HL-60/S4 treated with phorbol 12-myristate 13-acetate at 8.2 ng/mL for 4 days and 3 days (cell line): ENCODE data around the gene TMEM174.
"Not testable (repeated sequence)": the region's sequence is repeated elsewhere in the genome, so short reads cannot be mapped to it uniquely, and the experiment has no call there.

Source experiments
- in situ Hi-C: fragments of 300-500 bp; cut with MboI; formaldehyde crosslinking; loops from 2 replicates; pipeline ENCODE4 v1.15.0; 2022; ENCODE audit warnings: low sequenced_read_pairs

Gene TMEM174

DNA sequence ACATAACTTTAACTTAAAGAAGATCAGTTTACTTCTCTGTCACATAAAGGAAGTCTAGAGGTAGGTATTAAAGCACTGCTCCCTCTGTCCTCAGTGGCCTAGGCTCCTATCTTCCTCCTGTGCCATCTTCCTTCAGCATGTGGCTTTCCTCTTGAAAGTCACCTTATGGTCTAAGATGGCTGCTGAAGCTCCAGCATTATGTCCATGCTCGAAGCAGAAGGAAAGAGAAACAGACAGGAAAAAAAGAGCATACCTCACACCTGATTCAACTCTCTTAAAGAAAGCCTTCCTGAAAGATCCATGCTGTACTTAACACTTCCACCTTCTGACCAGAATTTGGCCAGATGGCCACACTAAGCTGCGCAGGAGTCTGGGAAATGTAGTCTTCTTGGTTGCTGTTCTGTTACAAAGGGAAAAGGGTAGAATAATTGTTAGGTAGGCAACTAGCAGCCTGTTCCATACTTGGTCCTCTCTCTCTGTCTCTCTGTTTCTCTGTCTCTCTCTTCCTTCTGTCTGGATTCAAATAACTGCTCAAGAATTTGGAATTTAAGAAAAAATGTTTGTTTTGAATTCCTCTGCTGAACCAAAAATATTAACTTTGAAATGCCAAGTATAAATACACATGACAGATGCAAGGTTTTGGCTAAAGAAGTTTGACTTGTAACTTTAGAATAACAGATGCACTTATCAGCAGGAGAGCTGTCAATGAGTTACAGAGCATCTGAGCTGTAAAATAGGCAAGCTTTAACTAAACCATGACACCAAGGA, 16.0 kb downstream of the TMEM174 start:
- in situ Hi-C loops = no loop called here

- in situ Hi-C loops = no loop called here
These were observed 16.9 kb downstream of the TMEM174 start for GRCh38 chr5:73189871-73190376.

GRCh38 chr5:73192370-73192769, 19.4 kb downstream of the TMEM174 start:
- in situ Hi-C loops = no loop called here

DNA sequence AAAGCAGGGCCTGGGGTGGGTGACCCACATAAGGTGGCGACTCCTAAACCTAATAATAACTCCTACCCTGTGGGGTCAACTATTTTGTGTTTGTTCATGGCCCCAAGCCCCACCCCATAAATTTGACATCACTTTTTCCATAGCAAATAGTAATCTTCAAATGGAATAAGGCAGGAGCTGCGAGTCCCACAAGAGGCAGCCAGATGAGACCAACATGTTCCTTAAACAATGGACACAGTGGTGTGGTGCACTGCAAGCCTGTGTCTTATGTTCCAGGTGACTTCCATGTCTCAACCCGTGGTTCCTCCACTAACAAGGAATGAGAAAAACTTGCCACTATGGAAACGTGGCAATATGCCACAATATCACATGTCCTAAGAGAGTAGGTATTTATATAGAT, 20.6 kb downstream of the TMEM174 start:
- in situ Hi-C loops = no loop called here

- in situ Hi-C loops = no loop called here
These were observed 23.2 kb downstream of the TMEM174 start for GRCh38 chr5:73196201-73196600.

DNA sequence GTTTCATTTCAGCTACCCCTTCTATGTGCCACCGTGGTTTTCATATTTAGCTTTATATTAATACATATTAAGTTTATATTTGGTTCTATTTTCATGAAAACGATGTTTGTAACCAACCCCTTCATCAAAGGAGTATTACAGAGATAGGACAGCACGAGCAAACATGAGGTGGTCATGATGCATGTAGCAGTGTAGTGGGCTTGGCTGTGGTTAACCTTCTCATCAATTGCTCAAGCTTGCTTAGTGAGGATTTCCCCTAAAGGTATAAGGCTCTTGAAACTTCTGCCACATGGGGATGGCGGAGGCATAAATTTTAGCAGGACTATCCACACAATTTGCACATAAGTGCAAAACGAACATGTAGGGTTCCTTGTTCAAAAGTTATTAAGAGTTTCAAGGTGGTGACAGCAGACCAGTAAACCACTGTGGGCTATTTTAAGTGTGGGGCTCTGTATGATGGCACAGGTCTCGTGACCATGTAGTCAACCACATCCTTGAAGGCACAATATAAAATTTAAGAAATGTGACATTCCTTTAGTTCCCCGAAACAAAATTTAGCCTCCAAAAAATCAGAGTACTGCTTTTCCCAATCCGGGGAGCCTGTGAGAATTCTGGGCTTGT, 24.8 kb downstream of the TMEM174 start:
- in situ Hi-C loops = no loop called here

DNA sequence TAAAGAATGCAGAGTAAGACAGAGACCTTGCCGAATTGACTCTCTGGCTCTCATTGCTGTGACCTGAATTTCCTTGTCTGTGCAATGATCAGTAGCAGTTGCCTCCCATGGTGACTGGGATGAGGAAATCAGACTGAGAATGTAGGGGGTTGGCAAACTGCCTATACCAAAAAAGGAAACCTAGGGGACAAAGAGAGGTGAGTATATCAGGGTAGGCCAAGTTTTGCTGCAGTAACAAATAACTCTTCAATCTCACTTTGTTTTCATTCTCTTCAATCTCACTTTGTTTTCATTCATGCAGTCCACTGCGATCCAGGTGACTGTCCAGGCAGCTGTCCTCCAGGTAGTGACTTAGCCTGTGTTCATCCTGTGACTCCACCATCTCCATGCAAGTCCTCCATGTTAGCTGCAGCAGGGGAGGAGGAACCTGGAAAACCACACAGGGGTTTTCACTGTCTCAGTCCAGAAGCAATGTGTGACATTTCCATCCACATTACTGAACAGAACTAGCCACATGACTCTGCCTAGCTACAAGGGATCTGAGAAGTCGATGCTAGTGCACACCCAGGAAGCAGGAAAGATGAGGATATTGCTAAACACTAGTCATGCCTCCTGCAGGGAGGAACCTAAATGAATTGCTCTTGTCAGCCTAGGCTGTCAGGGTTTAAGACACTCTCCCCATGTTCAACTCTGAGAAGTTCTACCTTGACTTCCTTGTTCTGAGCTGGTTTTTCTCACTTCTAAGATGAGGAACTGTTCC, 26.0 kb downstream of the TMEM174 start:
- in situ Hi-C loops = no loop called here

- in situ Hi-C loops = no loop called here
These were observed 26.7 kb downstream of the TMEM174 start for GRCh38 chr5:73199671-73200070.

- in situ Hi-C loops = no loop called here
These were observed 28.8 kb downstream of the TMEM174 start for GRCh38 chr5:73201547-73202513.

DNA sequence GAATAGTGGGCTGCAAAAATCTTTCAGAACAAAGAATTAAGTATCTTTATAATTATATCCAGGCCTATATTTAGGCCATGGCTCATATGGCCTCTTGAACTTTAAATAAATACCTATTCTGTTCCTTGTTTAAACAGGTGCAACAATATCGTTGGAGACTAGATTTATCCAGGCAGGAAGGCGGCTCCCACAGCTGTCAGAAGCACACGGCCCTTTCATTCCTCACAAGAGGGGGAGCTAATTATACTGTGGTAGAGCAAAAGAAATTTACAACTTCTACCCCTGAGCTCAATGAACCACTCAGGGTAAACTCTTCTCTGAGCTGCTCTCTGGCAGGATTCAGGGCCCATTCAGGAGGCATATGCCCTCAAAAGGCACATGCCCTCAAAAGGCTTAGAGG, 31.3 kb downstream of the TMEM174 start:
- in situ Hi-C loops = no loop called here

GRCh38 chr5:73204733-73205132, 31.7 kb downstream of the TMEM174 start:
- in situ Hi-C loops = no loop called here

GRCh38 chr5:73205305-73205704, 32.3 kb downstream of the TMEM174 start:
- in situ Hi-C loops = no loop called here

GRCh38 chr5:73207239-73207638, 34.2 kb downstream of the TMEM174 start:
- in situ Hi-C loops = not testable (repeated sequence)

- in situ Hi-C loops = not testable (repeated sequence)
These were observed 36.1 kb downstream of the TMEM174 start for GRCh38 chr5:73209075-73209474.

DNA sequence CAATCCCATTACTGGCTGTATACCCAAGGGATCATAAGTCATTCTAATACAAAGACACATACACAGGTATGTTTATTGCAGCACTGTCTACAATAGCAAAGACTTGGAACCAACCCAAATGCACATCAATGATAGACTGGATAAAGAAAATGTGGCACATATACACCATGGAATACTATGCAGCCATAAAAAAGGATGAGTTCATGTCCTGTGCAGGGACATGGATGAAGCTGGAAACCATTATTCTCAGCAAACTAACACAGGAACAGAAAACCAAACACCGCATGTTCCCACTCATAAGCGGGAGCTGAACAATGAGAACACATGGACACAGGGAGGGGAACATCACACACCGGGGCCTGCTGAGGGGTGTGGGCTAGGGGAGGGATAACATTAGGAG, 39.7 kb downstream of the TMEM174 start:
- in situ Hi-C loops = not testable (repeated sequence)

DNA sequence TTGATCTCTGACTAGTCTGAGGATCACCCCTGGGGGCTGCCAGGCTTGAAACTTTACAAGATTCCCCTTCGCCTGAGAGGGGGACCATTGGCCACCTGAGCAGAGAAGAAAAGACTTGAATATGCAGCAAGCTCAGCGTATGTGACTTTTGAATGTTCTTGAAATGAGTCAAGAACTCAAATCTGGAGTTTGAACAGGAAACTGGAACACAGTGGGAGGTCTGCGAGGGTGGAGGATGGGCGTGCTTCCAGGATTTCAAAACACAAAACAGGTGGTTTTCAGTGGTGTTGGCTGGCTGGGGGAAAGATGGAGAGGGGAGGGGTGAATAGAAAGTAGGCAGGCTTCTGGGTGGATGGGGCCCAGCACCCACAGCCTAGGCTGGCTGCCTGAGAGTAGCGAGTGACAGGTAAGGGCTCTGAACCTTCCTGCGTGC, 40.6 kb downstream of the TMEM174 start:
- in situ Hi-C loops = no loop called here

DNA sequence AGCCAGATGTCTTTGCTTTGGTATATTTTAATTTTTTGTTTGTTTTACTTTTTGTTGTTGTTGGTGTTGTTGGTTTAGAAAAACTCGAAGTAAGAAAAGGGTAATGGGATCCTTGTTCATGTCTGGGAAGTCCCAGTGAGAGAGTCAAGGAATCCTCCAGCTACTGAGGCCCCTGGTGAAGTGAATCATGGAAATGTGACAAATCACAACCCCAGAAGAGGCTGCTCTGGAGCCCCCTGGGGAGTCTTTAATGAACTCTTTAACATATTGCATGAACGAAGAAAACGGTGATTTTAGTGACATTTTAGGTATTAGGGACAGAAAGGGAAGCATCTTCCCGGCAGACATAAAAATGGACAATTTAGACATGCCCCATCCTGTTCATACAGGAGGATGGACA, 41.3 kb downstream of the TMEM174 start:
- in situ Hi-C loops = no loop called here

- in situ Hi-C loops = no loop called here
These were observed 42.0 kb downstream of the TMEM174 start for GRCh38 chr5:73214996-73215395.

GRCh38 chr5:73215531-73215890, 42.5 kb downstream of the TMEM174 start:
- in situ Hi-C loops = no loop called here

DNA sequence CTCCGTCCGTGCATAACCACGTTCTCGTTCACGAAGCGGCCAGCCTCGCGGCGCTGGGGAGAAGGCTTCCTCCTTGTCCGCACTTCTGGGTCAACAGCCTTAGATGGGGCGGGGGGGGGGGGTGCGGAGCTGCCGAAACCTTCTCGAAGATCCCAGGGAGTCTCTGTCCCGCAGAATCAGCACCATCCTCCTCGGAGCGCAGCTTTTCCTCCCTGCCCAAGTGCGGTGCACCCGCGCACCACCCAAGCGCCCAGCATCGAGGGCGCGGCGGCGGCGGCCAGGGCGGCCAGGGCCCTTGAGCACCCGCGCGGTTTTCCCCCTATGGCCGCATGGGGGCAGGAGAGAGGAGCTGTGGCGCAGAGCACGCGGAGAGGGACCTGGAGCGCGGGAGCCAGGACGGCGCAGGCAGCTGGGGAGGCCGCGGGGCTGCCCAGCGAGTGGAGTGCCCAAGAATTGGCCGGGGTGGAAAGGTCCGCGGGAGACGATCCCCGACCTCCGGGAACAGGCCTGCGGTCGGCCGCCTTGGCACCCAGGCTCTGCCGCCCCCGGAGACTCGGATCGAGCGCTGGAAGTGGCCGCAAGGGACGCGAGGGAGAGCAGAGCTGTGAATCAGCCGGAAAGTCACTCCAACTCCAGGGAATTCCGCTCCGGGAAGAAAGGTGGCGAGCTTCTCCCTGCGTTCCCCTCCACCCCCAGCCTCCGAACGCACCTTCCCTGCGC, 43.1 kb downstream of the TMEM174 start:
- in situ Hi-C loops = no loop called here
